Cerebellar cortex (tissue), 1 donor: ENCODE data around the gene EIF2B2.
A peak's percentile ranks its signal among the peaks of the same experiment; 100 is the strongest.

ENCODE experiments used
- DNase-seq: peaks from one replicate; pipeline ENCODE4 v3.0.0-alpha.2; 2015; ENCODE audit warnings: low spot score

Gene EIF2B2

GRCh38 chr14:75002392-75003249, at the start of gene EIF2B2:
TSS of gene EIF2B2 (plus strand) at chr14:75002921. CDS start at chr14:75002991, 70 bp downstream.
- DNase-seq, result peak; percentile 99

GRCh38 chr14:74953686-74954085, 49.0 kb upstream of the EIF2B2 start:
- no peak for DNase-seq

- DNase-seq, result no peak
Observed at GRCh38 chr14:74954232-74954946, 48.3 kb upstream of the EIF2B2 start.

GRCh38 chr14:74954947-74955228, 47.8 kb upstream of the EIF2B2 start:
- DNase-seq, result no peak

- DNase-seq, result no peak
Observed at GRCh38 chr14:74955229-74956026, 47.3 kb upstream of the EIF2B2 start, which contains the start of gene PGF. TSS of gene PGF (minus strand) at chr14:74955597. CDS start at chr14:74955242, 355 bp downstream.

- no peak for DNase-seq
Observed at GRCh38 chr14:74956027-74956279, 46.8 kb upstream of the EIF2B2 start.

- DNase-seq, result no peak
Observed at GRCh38 chr14:74956280-74957072, 46.2 kb upstream of the EIF2B2 start.

- no peak for DNase-seq
Observed at GRCh38 chr14:74959596-74960180, 43.0 kb upstream of the EIF2B2 start.

GRCh38 chr14:74960736-74961135, 42.0 kb upstream of the EIF2B2 start:
- no peak for DNase-seq

- no peak for DNase-seq
Observed at GRCh38 chr14:74961238-74961911, 41.3 kb upstream of the EIF2B2 start.

GRCh38 chr14:74962046-74962445, 40.7 kb upstream of the EIF2B2 start:
- DNase-seq, result no peak

GRCh38 chr14:74962493-74962892, 40.2 kb upstream of the EIF2B2 start:
- no peak for DNase-seq

- DNase-seq, result no peak
Observed at GRCh38 chr14:74963178-74963704, 39.5 kb upstream of the EIF2B2 start.

GRCh38 chr14:74963705-74964271, 38.9 kb upstream of the EIF2B2 start:
- DNase-seq, result peak; percentile 18

- DNase-seq, result no peak
Observed at GRCh38 chr14:74964787-74965485, 37.8 kb upstream of the EIF2B2 start.

- no peak for DNase-seq
Observed at GRCh38 chr14:74965486-74966153, 37.1 kb upstream of the EIF2B2 start.

GRCh38 chr14:74968811-74969210, 33.9 kb upstream of the EIF2B2 start:
- DNase-seq, result no peak

- no peak for DNase-seq
Observed at GRCh38 chr14:74973003-74973653, 29.6 kb upstream of the EIF2B2 start.

GRCh38 chr14:74973905-74974363, 28.8 kb upstream of the EIF2B2 start:
- no peak for DNase-seq
